MM.1S (cell line): ENCODE results near the gene SRRM3.

Experiments
- CTCF ChIP-seq: fragments of 300-600 bp; sonication (generic); IDR thresholded peaks from 2 replicates; pipeline ENCODE4 v1.5.1; 2016; ENCODE audit warnings: antibody characterized with exemption, low read length, mixed read lengths
- EZH2 ChIP-seq: fragments of 300-600 bp; sonication (generic); optimal IDR thresholded peaks from 2 replicates; pipeline ENCODE3; 2017; ENCODE audit warnings: low read depth, mild to moderate bottlenecking, antibody characterized with exemption, low read length, mixed read lengths
- EZH2phosphoT487 ChIP-seq: fragments of 300-600 bp; sonication (generic); IDR thresholded peaks from 2 replicates; pipeline ENCODE4 v1.6.1; 2018; ENCODE audit warnings: antibody characterized with exemption, low read length

GRCh38 chr7:76336094-76336493, 134.4 kb downstream of the SRRM3 start:
- TF ChIP-seq CTCF (no peak), EZH2 (no peak), EZH2phosphoT487 (no peak)
